ENCODE results near the gene TCEANC.
"Not testable (repeated sequence)": the region's sequence is repeated elsewhere in the genome, so short reads cannot be mapped to it uniquely, and the experiment has no call there.

Gene TCEANC

GRCh38 chrX:13647709-13648212 is 5.2 kb upstream of the TCEANC start:
- no peak for TF ChIP-seq CTCF (IDR thresholded peaks at IDR 0.05; ENCODE audit: extremely low read depth, insufficient read depth, missing control alignments)
- DNase-seq (ENCODE audit: low spot score) = no peak
- in situ Hi-C loops (cut with MboI; ENCODE audit: low pct_unique_long_range_greater_than_20kb, low sequenced_read_pairs, unreplicated experiment) = no loop called here

- DNase-seq (ENCODE audit: low spot score); in situ Hi-C loops (cut with MboI; ENCODE audit: low pct_unique_long_range_greater_than_20kb, low sequenced_read_pairs, unreplicated experiment): not testable (repeated sequence)
These were observed 4.6 kb upstream of the TCEANC start for GRCh38 chrX:13648336-13648735.

GRCh38 chrX:13649838-13650237 is 3.1 kb upstream of the TCEANC start:
- TF ChIP-seq CTCF (IDR thresholded peaks at IDR 0.05; ENCODE audit: extremely low read depth, insufficient read depth, missing control alignments) = no peak
- in situ Hi-C loops (cut with MboI; ENCODE audit: low pct_unique_long_range_greater_than_20kb, low sequenced_read_pairs, unreplicated experiment) = loop anchor here (10.0 kb wide), 1 partner anchor 145 kb away; no protein-coding TSS in a partner anchor
- no peak for DNase-seq (ENCODE audit: low spot score)

GRCh38 chrX:13650318-13650717 is 2.6 kb upstream of the TCEANC start:
- no peak for TF ChIP-seq CTCF (IDR thresholded peaks at IDR 0.05; ENCODE audit: extremely low read depth, insufficient read depth, missing control alignments)
- in situ Hi-C loops (cut with MboI; ENCODE audit: low pct_unique_long_range_greater_than_20kb, low sequenced_read_pairs, unreplicated experiment) = loop anchor here (10.0 kb wide), 1 partner anchor 146 kb away; no protein-coding TSS in a partner anchor
- DNase-seq (ENCODE audit: low spot score) = no peak

GRCh38 chrX:13651150-13651549 is 1.8 kb upstream of the TCEANC start:
- in situ Hi-C loops (cut with MboI; ENCODE audit: low pct_unique_long_range_greater_than_20kb, low sequenced_read_pairs, unreplicated experiment) = loop anchor here (10.0 kb wide), 1 partner anchor 146 kb away; no protein-coding TSS in a partner anchor
- no peak for TF ChIP-seq CTCF (IDR thresholded peaks at IDR 0.05; ENCODE audit: extremely low read depth, insufficient read depth, missing control alignments)
- no peak for DNase-seq (ENCODE audit: low spot score)

GRCh38 chrX:13652287-13652793 is 601 bp upstream of the TCEANC start:
- DNase-seq (ENCODE audit: low spot score) = no peak
- TF ChIP-seq CTCF (IDR thresholded peaks at IDR 0.05; ENCODE audit: extremely low read depth, insufficient read depth, missing control alignments) = no peak
- in situ Hi-C loops (cut with MboI; ENCODE audit: low pct_unique_long_range_greater_than_20kb, low sequenced_read_pairs, unreplicated experiment) = loop anchor here (10.0 kb wide), 1 partner anchor 148 kb away; no protein-coding TSS in a partner anchor

- in situ Hi-C loops (cut with MboI; ENCODE audit: low pct_unique_long_range_greater_than_20kb, low sequenced_read_pairs, unreplicated experiment) = loop anchor here (10.0 kb wide), 1 partner anchor 149 kb away; no protein-coding TSS in a partner anchor
- no peak for TF ChIP-seq CTCF (IDR thresholded peaks at IDR 0.05; ENCODE audit: extremely low read depth, insufficient read depth, missing control alignments)
These were observed 1.2 kb downstream of the TCEANC start for GRCh38 chrX:13654116-13654515.

More at GRCh38 chrX:13654116-13654515, 1.2 kb downstream of the TCEANC start:
- no peak for DNase-seq (ENCODE audit: low spot score)

Data from GM13977 (cell line).